Smooth muscle cell of the brain vasculature (primary cell): ENCODE measurements around the gene NPPA.
"Not testable (repeated sequence)": the region's sequence is repeated elsewhere in the genome, so short reads cannot be mapped to it uniquely, and the experiment has no call there.

Experiments used
- DNase-seq: peaks from one replicate; pipeline ENCODE4 v3.0.0-alpha.2; 2012; ENCODE audit warnings: low read depth, low spot score

The NPPA gene

DNA sequence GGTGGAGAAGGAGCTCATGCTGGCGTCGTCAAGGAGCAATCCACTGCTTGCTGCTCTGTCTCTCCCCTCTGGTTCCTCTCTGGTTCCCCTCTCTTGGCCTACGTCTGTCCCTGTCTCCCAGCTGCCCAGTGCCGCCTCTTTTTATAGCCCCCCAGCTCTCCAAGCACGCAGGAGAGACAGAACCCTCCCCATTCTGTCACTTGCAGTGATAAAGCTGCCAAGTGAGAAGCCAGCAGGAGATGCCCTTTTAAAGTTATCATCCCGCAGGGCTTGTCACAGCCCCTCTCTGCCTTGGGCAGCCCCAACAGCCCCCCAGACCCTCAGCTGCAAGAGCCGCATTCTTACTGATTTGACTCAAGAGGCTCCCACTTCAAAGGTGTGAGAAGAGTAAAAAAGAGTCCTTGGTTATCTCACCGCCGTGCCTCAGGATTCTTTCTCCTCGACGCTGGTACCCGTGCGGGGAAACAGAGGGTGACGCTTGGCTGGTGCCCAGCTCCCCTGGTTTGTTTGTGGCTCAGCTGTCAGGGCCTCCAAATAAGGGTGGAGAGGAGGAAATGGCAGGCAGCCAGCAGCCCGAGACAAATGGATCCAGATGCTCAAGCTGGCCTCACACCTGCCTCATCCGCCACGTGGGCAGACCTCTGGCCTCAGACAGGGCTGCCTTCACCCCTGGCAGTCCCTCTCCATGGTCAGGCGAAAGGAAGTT lies at the start of gene NPPA:
NPPA (minus strand) TSS at position 117 of the 706 bp plus-strand sequence; CDS start at position 18, 99 bp downstream.
- DNase-seq, result no peak

GRCh38 chr1:11894501-11894900 lies 46.9 kb upstream of the NPPA start:
- not testable (repeated sequence) for DNase-seq

GRCh38 chr1:11893907-11894251 lies 46.3 kb upstream of the NPPA start:
- DNase-seq, result no peak

- DNase-seq, result no peak
Observed at GRCh38 chr1:11891433-11892186, 44.0 kb upstream of the NPPA start.

GRCh38 chr1:11888877-11889208 lies 41.3 kb upstream of the NPPA start:
- no peak for DNase-seq

DNA sequence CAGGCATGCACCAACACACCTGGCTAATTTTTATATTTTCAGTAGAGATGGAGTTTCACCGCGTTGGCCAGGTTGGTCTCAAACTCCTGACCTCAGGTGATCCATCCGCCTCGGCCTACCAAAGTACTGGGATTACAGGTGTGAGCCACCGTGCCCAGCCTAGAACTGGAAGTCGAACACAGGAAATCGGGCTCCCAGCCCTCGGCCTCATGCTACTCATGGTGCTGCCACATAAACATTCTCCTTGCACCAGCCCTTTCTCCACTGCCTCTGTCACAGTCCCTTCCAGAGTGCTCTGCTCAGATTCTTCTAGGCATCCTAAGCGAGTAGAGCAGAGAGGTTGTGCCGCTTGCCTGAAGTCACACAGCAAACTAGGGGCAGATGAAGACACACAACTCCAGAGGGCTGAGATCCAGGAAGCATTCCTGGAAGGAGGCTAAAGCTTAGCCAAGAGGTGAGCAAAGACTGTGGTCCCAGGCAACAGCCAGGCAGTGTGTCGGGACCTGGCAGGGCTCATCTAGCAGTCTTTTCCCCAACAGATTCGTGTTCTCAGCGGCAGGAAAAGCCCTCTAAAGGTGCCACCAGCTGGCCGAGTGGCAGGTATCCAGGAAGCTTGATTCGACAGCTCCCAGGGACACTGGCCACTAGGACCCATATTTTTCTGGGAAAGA lies 40.8 kb upstream of the NPPA start:
- no peak for DNase-seq

DNA sequence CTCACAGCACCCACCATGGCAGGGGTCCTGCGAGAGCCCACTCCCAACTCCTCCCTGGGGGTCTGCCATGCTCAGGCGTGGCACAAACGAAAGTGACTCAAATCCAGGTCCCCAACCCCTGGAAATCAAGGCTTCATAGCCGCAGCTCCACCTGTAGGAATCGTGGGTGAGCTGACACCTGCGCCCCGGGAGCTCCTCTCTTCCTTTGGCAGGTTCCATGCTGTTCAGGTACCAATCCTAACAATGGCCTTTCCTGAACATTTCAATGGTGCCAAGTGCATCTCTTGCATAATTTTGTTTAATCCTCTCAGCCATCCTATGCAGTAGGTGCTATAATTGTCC lies 40.1 kb upstream of the NPPA start:
- no peak for DNase-seq

DNA sequence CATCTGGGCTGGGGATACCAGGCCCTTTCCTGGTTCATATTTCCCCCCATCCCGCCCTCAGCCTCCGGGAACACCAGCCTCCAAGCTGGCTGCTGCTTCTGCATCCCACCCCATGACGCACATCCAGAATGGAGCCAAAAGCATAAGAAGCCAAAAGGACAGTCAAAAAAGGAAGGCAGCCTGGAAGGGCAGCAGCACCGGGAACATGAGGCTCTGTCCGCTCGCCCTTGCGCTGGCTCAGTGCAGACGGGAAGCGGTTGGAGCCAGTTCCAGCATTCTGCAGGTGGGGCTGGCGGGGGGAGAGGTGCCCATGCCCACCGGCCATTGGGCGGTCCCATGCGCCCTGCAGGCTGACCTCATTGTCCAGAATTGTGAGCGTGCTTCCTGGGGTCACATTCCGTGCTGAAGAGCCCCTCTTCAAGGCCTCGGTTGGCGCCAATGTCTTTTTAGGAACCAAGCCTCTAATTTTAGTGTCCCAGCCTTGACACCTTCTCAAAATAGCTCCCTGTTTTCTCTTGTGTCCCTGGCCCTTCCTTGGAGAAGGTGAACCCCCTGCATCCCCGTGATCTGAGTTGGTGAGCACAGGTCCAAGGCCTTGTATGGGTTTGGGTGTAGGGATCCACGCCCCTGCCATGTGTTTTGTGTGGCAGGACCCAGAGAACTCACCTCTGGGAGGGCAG lies 39.5 kb upstream of the NPPA start:
- DNase-seq, result no peak

- DNase-seq, result no peak
Observed at GRCh38 chr1:11885916-11886315, 38.3 kb upstream of the NPPA start.

DNA sequence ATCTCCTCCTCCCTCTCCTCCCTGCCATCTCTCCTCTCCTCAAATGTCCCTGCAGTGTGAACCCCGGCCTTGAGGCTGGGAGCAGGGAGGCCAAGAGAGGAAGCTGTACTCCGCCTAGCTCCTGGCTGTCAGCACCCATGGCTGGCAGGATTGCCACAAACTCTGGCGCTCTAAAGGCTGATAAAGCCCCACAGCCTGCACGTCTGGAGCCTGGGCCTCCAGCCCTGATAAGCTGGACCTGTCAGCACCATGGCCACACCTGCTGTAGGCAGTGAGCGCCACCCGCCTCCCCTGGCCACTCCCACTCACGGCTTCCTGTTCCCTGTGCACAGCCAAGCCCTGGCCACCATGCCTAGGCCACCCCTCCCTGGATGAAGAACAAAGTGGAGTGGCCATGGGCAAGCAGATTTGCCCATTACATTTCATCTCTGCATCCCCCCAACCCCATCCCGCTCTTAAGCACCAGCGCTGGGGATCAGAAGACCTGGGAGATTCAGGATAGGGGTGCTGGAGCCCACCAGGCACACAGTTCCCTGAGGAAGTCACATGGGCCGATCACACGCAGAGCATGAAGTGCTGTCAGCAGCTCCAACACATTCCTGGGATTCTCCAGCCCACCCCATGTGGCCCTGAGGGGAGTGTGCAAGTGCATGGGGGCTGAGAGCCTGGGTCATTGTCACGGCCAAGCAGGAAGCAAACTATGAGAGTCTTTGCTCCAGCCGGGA lies 35.4 kb upstream of the NPPA start:
- no peak for DNase-seq

- DNase-seq, result no peak
Observed at GRCh38 chr1:11881749-11882441, 34.3 kb upstream of the NPPA start.

- DNase-seq, result no peak
Observed at GRCh38 chr1:11880911-11881748, 33.5 kb upstream of the NPPA start.

DNA sequence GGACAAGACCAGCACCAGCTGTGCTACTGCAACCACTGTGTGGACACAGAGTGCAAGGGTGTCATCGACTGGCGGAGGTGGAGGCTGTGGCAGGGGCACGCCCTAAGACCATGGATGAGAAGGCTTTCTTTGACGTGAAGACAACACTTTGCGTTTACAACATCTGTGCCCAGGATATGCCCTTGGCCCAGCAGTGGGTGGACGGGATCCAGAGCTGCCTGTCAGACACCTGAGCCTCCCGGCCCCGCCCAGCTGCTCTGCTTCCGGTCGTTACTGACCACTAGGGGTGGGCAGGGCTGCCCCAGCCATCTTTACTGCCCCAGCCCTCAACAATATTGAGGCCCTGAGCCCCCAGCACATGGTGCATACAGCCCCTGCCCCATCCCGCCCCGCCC lies 32.6 kb upstream of the NPPA start:
- no peak for DNase-seq

GRCh38 chr1:11879311-11880180 lies 32.0 kb upstream of the NPPA start:
- DNase-seq, result no peak

GRCh38 chr1:11878891-11879190 lies 31.3 kb upstream of the NPPA start:
- DNase-seq, result no peak

DNA sequence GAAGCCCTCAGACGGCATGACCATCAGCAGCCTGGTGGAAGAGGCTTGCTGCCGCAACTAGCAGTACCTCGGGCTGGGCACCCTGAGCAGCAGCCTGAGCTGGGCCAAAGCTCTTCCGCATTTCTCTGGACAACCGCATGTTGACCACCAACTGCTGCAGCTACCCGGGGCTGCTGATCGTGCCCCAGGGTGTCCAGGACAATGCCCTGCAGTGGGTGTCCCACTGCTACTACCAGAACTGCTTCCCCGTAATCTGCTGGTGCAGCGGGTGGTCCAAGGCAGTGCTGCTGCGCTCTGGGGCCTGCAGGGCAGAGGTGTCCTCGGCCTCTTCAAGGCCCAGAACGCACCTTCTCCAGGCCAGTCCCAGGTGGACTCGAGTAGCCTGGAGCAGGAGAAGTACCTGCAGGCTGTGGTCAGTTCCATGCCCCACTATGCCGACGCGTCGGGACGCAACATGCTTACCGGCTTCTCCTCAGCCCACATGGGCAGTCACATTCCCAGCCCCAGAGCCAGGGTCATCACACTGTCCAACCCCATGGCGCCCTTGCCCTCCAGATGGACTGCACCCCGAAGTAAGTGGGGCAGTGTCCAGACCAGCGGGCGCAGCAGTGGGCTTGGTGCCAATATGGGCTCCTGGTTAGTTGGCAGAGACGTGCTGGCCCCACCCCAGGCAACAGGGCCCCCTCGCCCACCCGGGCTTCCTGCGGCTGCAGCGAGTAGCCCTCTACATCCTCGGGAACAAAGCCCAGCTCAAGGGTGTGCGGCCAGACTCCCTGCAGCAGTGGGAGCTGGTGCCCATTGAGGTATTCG lies 30.7 kb upstream of the NPPA start:
- no peak for DNase-seq

DNA sequence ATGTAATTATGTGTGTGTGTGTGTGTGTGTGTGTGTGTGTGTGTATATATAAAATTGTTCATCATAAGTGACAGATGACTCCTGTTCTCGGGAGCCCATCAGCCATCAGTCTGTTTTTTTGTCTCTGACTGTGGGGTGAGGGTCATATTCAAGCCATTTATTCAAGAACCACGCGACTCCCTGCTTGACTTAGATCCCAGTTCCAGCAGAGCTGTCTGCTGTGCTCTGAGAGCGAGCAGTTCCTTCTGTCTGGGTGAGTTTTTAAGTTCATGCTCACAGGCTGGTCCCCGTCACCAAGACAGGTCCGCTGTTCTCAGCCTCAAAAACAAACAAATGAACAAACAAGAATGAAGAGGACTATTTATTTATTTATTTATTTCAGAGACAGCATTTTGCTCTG lies 29.5 kb upstream of the NPPA start:
- DNase-seq, result no peak

GRCh38 chr1:11875094-11875493 lies 27.5 kb upstream of the NPPA start:
- DNase-seq, result no peak

GRCh38 chr1:11874624-11875023 lies 27.0 kb upstream of the NPPA start:
- DNase-seq, result no peak
